OCI-LY7 (cell line): ENCODE data around the gene CDON. TPM values are rescaled to one million over a fixed set of nuclear protein-coding genes. Genes with fewer than 3 reads are reported as not detected.

Source experiments
- BruUV-seq: library from RNA; stranded (reverse); fragments of 400-500 nt; replicated peaks from 2 replicates; lab custom pipeline; 2021; lab: Mats Ljungman, UMichigan
- CTCF ChIA-PET: fragments of 300-600 bp; sonication (Branson Sonifier 250); formaldehyde crosslinking; loops from one replicate; lab custom pipeline; 2022; ENCODE audit warnings: antibody characterized with exemption; ENCODE audit not compliant: unreplicated experiment; lab: Charles Lee
- POLR2A ChIA-PET: fragments of 300-600 bp; sonication (Branson Sonifier 250); formaldehyde crosslinking; loops from one replicate; lab custom pipeline; 2022; ENCODE audit warnings: antibody characterized with exemption; lab: Charles Lee
- DNase-seq: peaks from one replicate; pipeline ENCODE4 v3.0.0-alpha.2; 2015; ENCODE audit warnings: low spot score
- H2AFZ ChIP-seq: fragments of 200-600 bp; sonication (generic), shearing (Covaris generic); 2 replicates; pipeline ENCODE4 v1.6.1; 2014; ENCODE audit warnings: mild to moderate bottlenecking, antibody characterized with exemption, low read length, moderate library complexity
- H3K27ac ChIP-seq: fragments of 200-600 bp; sonication (generic); 2 replicates; pipeline ENCODE4 v1.5.1; 2014; ENCODE audit warnings: mixed run types, low read depth, mild to moderate bottlenecking, moderate library complexity, low read length, inconsistent platforms; ENCODE audit not compliant: poor library complexity, severe bottlenecking
- H3K36me3 ChIP-seq: fragments of 200-600 bp; sonication (generic); 2 replicates; pipeline ENCODE4 v1.6.1; 2014; ENCODE audit warnings: mild to moderate bottlenecking, antibody characterized with exemption, low read length, moderate library complexity, mixed read lengths; ENCODE audit not compliant: insufficient read depth
- H3K4me1 ChIP-seq: fragments of 200-600 bp; sonication (generic); 2 replicates; pipeline ENCODE4 v1.5.1; 2014; ENCODE audit warnings: mild to moderate bottlenecking, low read length; ENCODE audit not compliant: insufficient read depth, poor library complexity, severe bottlenecking
- H3K4me2 ChIP-seq: fragments of 200-600 bp; sonication (generic); 2 replicates; pipeline ENCODE4 v1.6.1; 2014; ENCODE audit warnings: mild to moderate bottlenecking, low read length
- H3K4me3 ChIP-seq: fragments of 200-600 bp; sonication (generic); 2 replicates; pipeline ENCODE4 v1.5.1; 2014; ENCODE audit warnings: mild to moderate bottlenecking, low read depth, low read length; ENCODE audit not compliant: poor library complexity, severe bottlenecking
- H3K79me2 ChIP-seq: fragments of 200-600 bp; sonication (generic); 2 replicates; pipeline ENCODE4 v1.6.1; 2016; ENCODE audit warnings: low read depth, mild to moderate bottlenecking, low read length, moderate library complexity, mixed read lengths; ENCODE audit not compliant: insufficient read depth
- H3K9me2 ChIP-seq: fragments of 200-600 bp; sonication (generic); 2 replicates; pipeline ENCODE4 v1.6.1; 2016; ENCODE audit warnings: mild to moderate bottlenecking, low read length, mixed read lengths; ENCODE audit not compliant: insufficient read depth
- H3K9me3 ChIP-seq: fragments of 200-600 bp; sonication (generic); 2 replicates; pipeline ENCODE4 v1.6.1; 2014; ENCODE audit warnings: mild to moderate bottlenecking, mixed run types, low read length, mixed read lengths
- H4K20me1 ChIP-seq: fragments of 200-600 bp; sonication (generic); 2 replicates; pipeline ENCODE4 v1.6.1; 2014; ENCODE audit warnings: mild to moderate bottlenecking, antibody characterized with exemption, low read length, moderate library complexity, mixed read lengths; ENCODE audit not compliant: insufficient read depth
- CTCF ChIP-seq: fragments of 200-600 bp; sonication (generic); conservative IDR thresholded peaks from 2 replicates; pipeline ENCODE4 v1.5.1; 2014; ENCODE audit warnings: mild to moderate bottlenecking, antibody characterized with exemption, low read length, moderate library complexity, mixed read lengths
- EZH2phosphoT487 ChIP-seq: fragments of 200-600 bp; sonication (generic); IDR thresholded peaks from 2 replicates; pipeline ENCODE4 v1.6.1; 2018; ENCODE audit warnings: low read depth, borderline replicate concordance, mild to moderate bottlenecking, mixed run types, antibody characterized with exemption, low read length, moderate library complexity, mixed read lengths
- intact Hi-C: fragments of 100-400 bp; cut with micrococcal nuclease; formaldehyde crosslinking; loops from one replicate; pipeline ENCODE4 v1.10.0; 2022; ENCODE audit not compliant: unreplicated experiment
- total RNA-seq, 2 experiments: library from RNA; depleted of rRNA in 1 of 2; stranded (reverse); fragments of >200 nt in 1 of 2; shearing (Covaris generic) in 1 of 2; gene quantifications; 2 replicates each; pipeline ENCODE4 v1.2.3, GENCODE V29; 2014 to 2022

The CDON gene
- total RNA-seq, 2 experiments from 2014 or later = 1.5 to 2.5 TPM

GRCh38 chr11:125934473-125934872, 128.2 kb downstream of the CDON start:
- Histone ChIP-seq H3K79me2 (no peaks in the 10 kb centered on the region), H3K4me1 (no peaks in the 10 kb centered on the region), H3K4me2 (no peak overlapping the region), H3K9me3 (no peaks in the 10 kb centered on the region), H3K27ac (no peak overlapping the region), H3K9me2 (no peaks in the 10 kb centered on the region), H4K20me1 (no peaks in the 10 kb centered on the region), H3K4me3 (no peak overlapping the region), H2AFZ (no peak overlapping the region), H3K36me3 (no peaks in the 10 kb centered on the region)
- DNase-seq = no peak
- TF ChIP-seq CTCF = no peak
- TF ChIP-seq EZH2phosphoT487 = no peak
- POLR2A ChIA-PET = no interaction called here
- intact Hi-C loops = no loop called here
- no TSS peak for BruUV-seq
- CTCF ChIA-PET = no interaction called here

- intact Hi-C loops = no loop called here
- Histone ChIP-seq H3K27ac (no peak overlapping the region), H4K20me1 (no peaks in the 10 kb centered on the region), H3K4me1 (no peaks in the 10 kb centered on the region), H2AFZ (no peak overlapping the region), H3K36me3 (no peaks in the 10 kb centered on the region), H3K9me3 (no peaks in the 10 kb centered on the region), H3K4me3 (no peak overlapping the region), H3K79me2 (no peaks in the 10 kb centered on the region), H3K9me2 (no peaks in the 10 kb centered on the region), H3K4me2 (no peak overlapping the region)
- DNase-seq = no peak
- ChIA-PET POLR2A (no interaction called here), CTCF (no interaction called here)
- TF ChIP-seq CTCF (no peak), EZH2phosphoT487 (no peak)
- no TSS peak for BruUV-seq
Observed at GRCh38 chr11:125933030-125933813, 129.4 kb downstream of the CDON start.

GRCh38 chr11:125932301-125932700, 130.4 kb downstream of the CDON start:
- no peaks in the 10 kb centered on the region for H3K4me1 ChIP-seq
- no peak overlapping the region for H2AFZ ChIP-seq
- H3K79me2 ChIP-seq = no peaks in the 10 kb centered on the region
- intact Hi-C loops = no loop called here
- no peaks in the 10 kb centered on the region for H3K9me3 ChIP-seq
- no peaks in the 10 kb centered on the region for H3K36me3 ChIP-seq
- no peak overlapping the region for H3K27ac ChIP-seq
- no peak for TF ChIP-seq EZH2phosphoT487
- no peak for TF ChIP-seq CTCF
- H4K20me1 ChIP-seq = no peaks in the 10 kb centered on the region
- no peaks in the 10 kb centered on the region for H3K9me2 ChIP-seq
- no TSS peak for BruUV-seq
- no peak overlapping the region for H3K4me2 ChIP-seq
- no peak for DNase-seq
- ChIA-PET POLR2A (interaction anchor here (0.9 kb wide), 1 partner anchor 296 kb away, joined by 3 read pairs; no protein-coding TSS in a partner anchor), CTCF (no interaction called here)
- H3K4me3 ChIP-seq = no peak overlapping the region
